GM12878 (cell line): ENCODE results near the gene ANK3. TPM values are rescaled to one million over a fixed set of nuclear protein-coding genes. Genes with fewer than 3 reads are reported as not detected.

ENCODE experiments used
- ATAC-seq: fragments of 200-7000 bp; cut with Tn5 transposase; 3 replicates; pipeline ENCODE4 v1.9.1; 2020; ENCODE audit warnings: mild to moderate bottlenecking, moderate library complexity
- BruUV-seq: library from RNA; stranded (reverse); fragments of 400-500 nt; replicated peaks from 2 replicates; lab custom pipeline; 2021; lab: Mats Ljungman, UMichigan
- CTCF ChIA-PET: fragments of 300-600 bp; sonication (Branson Sonifier 250); formaldehyde crosslinking; extraction: SDS; loops from one replicate; lab custom pipeline; 2021; ENCODE audit warnings: inconsistent platforms; lab: Yijun Ruan, JAX
- POLR2A ChIA-PET: fragments of 350-600 bp; formaldehyde crosslinking; extraction: SDS; loops from one replicate; lab custom pipeline; 2021; ENCODE audit warnings: inconsistent platforms; lab: Charles Lee
- RAD21 ChIA-PET: fragments of 300-600 bp; sonication (Branson Sonifier 250); formaldehyde crosslinking; loops from one replicate; lab custom pipeline; 2023; ENCODE audit warnings: antibody characterized with exemption; ENCODE audit not compliant: unreplicated experiment; lab: Charles Lee
- SMC1A ChIA-PET: fragments of 300-600 bp; sonication (Branson Sonifier 250); formaldehyde crosslinking; loops from one replicate; lab custom pipeline; 2023; ENCODE audit not compliant: unreplicated experiment, uncharacterized antibody; lab: Charles Lee
- DNase-seq: peaks from one replicate; pipeline ENCODE4 v3.0.0-alpha.2; 2011; ENCODE audit warnings: low read depth, low spot score
- FAIRE-seq: peaks from 3 replicates; lab custom pipeline; 2011; peaks lifted over from hg19 to GRCh38; lab: Jason Lieb, UNC
- H2AFZ ChIP-seq: 2 replicates; pipeline ENCODE4 v1.6.0; 2011; ENCODE audit warnings: low read depth, low read length, control low read depth; ENCODE audit not compliant: control insufficient read depth
- H3K27ac ChIP-seq: 2 replicates; pipeline ENCODE4 v1.5.1; 2011; ENCODE audit warnings: control low read depth; ENCODE audit not compliant: control insufficient read depth, insufficient read depth
- H3K27me3 ChIP-seq, 2 experiments: replicated peaks in 1 of 2; 2 replicates each; pipeline versions ENCODE4 v1.6.0 to v1.6.1; 2011; ENCODE audit warnings: low read length in 1 of 2; ENCODE audit not compliant: control insufficient read depth in 2 of 2, insufficient read depth in 2 of 2
- H3K36me3 ChIP-seq, 2 experiments: 2 replicates each; pipeline ENCODE4 v1.5.1; 2011; ENCODE audit warnings: low read length in 1 of 2; ENCODE audit not compliant: control insufficient read depth in 2 of 2, insufficient read depth in 2 of 2
- H3K4me1 ChIP-seq: 2 replicates; pipeline ENCODE4 v1.6.1; 2011; ENCODE audit warnings: mild to moderate bottlenecking, low read length, moderate library complexity, mixed read lengths; ENCODE audit not compliant: control insufficient read depth, insufficient read depth
- H3K4me2 ChIP-seq: 2 replicates; pipeline ENCODE4 v1.6.0; 2011; ENCODE audit warnings: control low read depth; ENCODE audit not compliant: control insufficient read depth, insufficient read depth
- H3K4me3 ChIP-seq: fragments of 200-600 bp; sonication (generic); 2 replicates; pipeline ENCODE4 v1.5.1; 2016
- H3K79me2 ChIP-seq: 2 replicates; pipeline ENCODE4 v1.6.0; 2011; ENCODE audit warnings: low read length; ENCODE audit not compliant: control insufficient read depth, insufficient read depth
- H3K9ac ChIP-seq: 2 replicates; pipeline ENCODE4 v1.8.0; 2011; ENCODE audit warnings: low read length, control low read depth, mixed read lengths; ENCODE audit not compliant: control insufficient read depth, insufficient read depth
- H3K9me3 ChIP-seq: replicated peaks from 3 replicates; pipeline ENCODE4 v1.5.1; 2011; ENCODE audit warnings: mild to moderate bottlenecking, low read length; ENCODE audit not compliant: control insufficient read depth, insufficient read depth
- H4K20me1 ChIP-seq: 2 replicates; pipeline ENCODE4 v1.6.0; 2011; ENCODE audit not compliant: control insufficient read depth, insufficient read depth
- BHLHE40 ChIP-seq, 2 experiments: fragments of 450-650 bp in 1 of 2; IDR thresholded peaks; 2 replicates each; pipeline ENCODE4 v1.6.1; 2011 to 2017; ENCODE audit warnings: low read depth in 2 of 2, borderline replicate concordance in 1 of 2, improper control_type of control experiment in 1 of 2, low read length in 1 of 2, mild to moderate bottlenecking in 1 of 2
- CTCF ChIP-seq, 3 experiments: IDR thresholded peaks in 2 of 3; conservative IDR thresholded peaks in 1 of 3; 2 replicates each; pipeline ENCODE4 v1.5.1; 2011; ENCODE audit warnings: low read depth in 3 of 3, low read length in 3 of 3, mild to moderate bottlenecking in 3 of 3, control low read depth in 2 of 3, moderate library complexity in 2 of 3, inconsistent platforms in 1 of 3, mixed read lengths in 1 of 3; ENCODE audit not compliant: control insufficient read depth in 2 of 3, insufficient read depth in 1 of 3; ENCODE audit errors: extremely low read depth in 1 of 3
- HDGF ChIP-seq: fragments of 450-650 bp; IDR thresholded peaks from 2 replicates; pipeline ENCODE4 v1.6.1; 2016; ENCODE audit warnings: antibody characterized with exemption
- MYC ChIP-seq: IDR thresholded peaks from 2 replicates; pipeline ENCODE4 v1.6.1; 2011; ENCODE audit warnings: mild to moderate bottlenecking, low read length, moderate library complexity, inconsistent platforms; ENCODE audit not compliant: insufficient read depth, insufficient replicate concordance, insufficient read length, severe bottlenecking
- NBN ChIP-seq: fragments of 450-650 bp; IDR thresholded peaks from 2 replicates; pipeline ENCODE4 v1.6.1; 2016
- PAX8 ChIP-seq: fragments of 450-650 bp; IDR thresholded peaks from 2 replicates; pipeline ENCODE4 v1.6.1; 2017; ENCODE audit warnings: mild to moderate bottlenecking, moderate library complexity
- PKNOX1 ChIP-seq: fragments of 450-650 bp; IDR thresholded peaks from 2 replicates; pipeline ENCODE4 v1.6.1; 2016; ENCODE audit warnings: mild to moderate bottlenecking
- SREBF2 ChIP-seq: IDR thresholded peaks from 2 replicates; pipeline ENCODE4 v1.6.1; 2012; ENCODE audit warnings: mild to moderate bottlenecking, low read length
- TAF1 ChIP-seq: IDR thresholded peaks from 2 replicates; pipeline ENCODE4 v1.6.1; 2011; ENCODE audit warnings: mild to moderate bottlenecking, low read depth, low read length, borderline replicate concordance
- ZBTB40 ChIP-seq: fragments of 450-650 bp; IDR thresholded peaks from 2 replicates; pipeline ENCODE4 v1.6.1; 2016; ENCODE audit warnings: mild to moderate bottlenecking, moderate library complexity, borderline replicate concordance
- ZNF622 ChIP-seq: fragments of 450-650 bp; IDR thresholded peaks from 2 replicates; pipeline ENCODE4 v1.6.1; 2017; ENCODE audit warnings: mild to moderate bottlenecking, inconsistent platforms
- WGBS: methylation state at CpG from one replicate; pipeline ENCODE4 v1.1.6; 2016; ENCODE audit warnings: low lambda C conversion rate; ENCODE audit not compliant: insufficient replicate concordance, insufficient coverage; ENCODE audit errors: missing lambda C conversion rate; 5-methylcytosine and 5-hydroxymethylcytosine counted together
- in situ Hi-C: fragments of 300-500 bp; cut with MboI; formaldehyde crosslinking; loops from 9 replicates; pipeline ENCODE4 v1.14.3; 2018; ENCODE audit warnings: mixed read lengths
- intact Hi-C: fragments of 100-400 bp; cut with micrococcal nuclease; formaldehyde crosslinking; loops from one replicate; pipeline ENCODE4 v1.14.2; 2022; ENCODE audit not compliant: unreplicated experiment
- polyA plus RNA-seq, 11 experiments: library from polyadenylated mRNA; depleted of rRNA in 4 of 11; unstranded in 6 of 11; stranded (reverse) in 5 of 11; fragments of >200 nt; fragmentation: Nextera tagmentation in 4 of 11; fragmentation: Illumina TruSeq in 1 of 11; extraction: Ambion mirVana in 4 of 11; extraction: Trizol in 1 of 11; gene quantifications; 1 replicate in 1 of 11; 2 replicates in 10 of 11; pipeline versions ENCODE4 v1.2.1 to v1.2.3, GENCODE V29; 2011 to 2016; ENCODE audit warnings: inconsistent platforms in 2 of 11, missing spikeins in 2 of 11, low read depth in 1 of 11
- total RNA-seq, 4 experiments: library from RNA; depleted of rRNA in 3 of 4; stranded (reverse); fragments of >200 nt in 3 of 4; fragmentation: Illumina TruSeq in 1 of 4; extraction: Trizol in 1 of 4; gene quantifications; 2 replicates each; pipeline versions ENCODE4 v1.2.1 to v1.2.3, GENCODE V29; 2013 to 2021

The ANK3 gene
- total and polyA plus RNA-seq, 10 of the 15 experiments (the other 5 are each of a cell fraction or from before 2014, with no cell fraction given) = 0.06 to 0.82 (median 0.20) TPM; not detected in 2

- in situ Hi-C loops (no loop called here), intact Hi-C loops (no loop called here)
Measured at GRCh38 chr10:60006062-60006461, 383.6 kb downstream of the ANK3 start.

More at GRCh38 chr10:60006062-60006461, 383.6 kb downstream of the ANK3 start:
- WGBS = 14% methylated on average over 3 of the region's 3 CpGs
- no peak overlapping the region for H3K27ac ChIP-seq
- H4K20me1 ChIP-seq = no peaks in the 10 kb centered on the region
- H2AFZ ChIP-seq = no peak overlapping the region
- POLR2A ChIA-PET = no interaction called here
- H3K27me3 ChIP-seq = peaks cover 0 to 2% of the 10 kb centered on the region in 2 experiments; a peak in 1 of 4 replicates
- TF ChIP-seq PKNOX1 (no peak), PAX8 (no peak), NBN (no peak), CTCF (IDR thresholded peaks at IDR 0.05 in 2 of 3, conservative IDR thresholded peaks at IDR 0.05 in 1 of 3; ENCODE audit: control insufficient read depth in 2 of 3, extremely low read depth in 1 of 3, insufficient read depth in 1 of 3, low read depth in 3 of 3, low read length in 3 of 3) (no peak), MYC (no peak), ZBTB40 (no peak), TAF1 (no peak), BHLHE40 (IDR thresholded peaks at IDR 0.05; ENCODE audit: borderline replicate concordance in 1 of 2, low read depth in 2 of 2, low read length in 1 of 2) (no peak), SREBF2 (no peak), HDGF (no peak), ZNF622 (no peak)
- TF ChIP-seq, all 136 proteins: peak for 0
- no TSS peak for BruUV-seq
- Histone ChIP-seq H3K4me1 (no peaks in the 10 kb centered on the region), H3K36me3 (no peaks in the 10 kb centered on the region), H3K4me2 (no peak overlapping the region), H3K4me3 (no peak overlapping the region), H3K9ac (no peak overlapping the region), H3K79me2 (no peaks in the 10 kb centered on the region), H3K9me3 (no peaks in the 10 kb centered on the region)
- ChIA-PET CTCF (no interaction called here), RAD21 (no interaction called here), SMC1A (interaction anchor here (1.9 kb wide), 1 partner anchor 15 kb away, joined by 6 read pairs; no protein-coding TSS in a partner anchor)
- FAIRE-seq (no peak), DNase-seq (no peak), ATAC-seq (no peak)
